Tibial artery (tissue), 4 donors: Measurements from ENCODE around the gene A2M.

ENCODE experiments used
- DNase-seq, 2 donors: peaks; one replicate each; pipeline ENCODE4 v3.0.0-alpha.2; 2019
- H3K27ac ChIP-seq, 2 donors: fragments of 200-600 bp; sonication (generic) in 1 of 2; 1 replicate in 1 of 2; 2 replicates in 1 of 2; pipeline ENCODE4 v1.5.1; 2018 to 2019; ENCODE audit warnings: mild to moderate bottlenecking in 1 of 2
- H3K27me3 ChIP-seq, 2 donors: fragments of 200-600 bp; sonication (generic) in 1 of 2; one replicate each; pipeline versions ENCODE4 v1.5.1 to v1.6.0; 2016 to 2019
- H3K36me3 ChIP-seq, 3 donors: fragments of 200-600 bp; sonication (generic) in 2 of 3; one replicate each; pipeline ENCODE4 v1.5.1; 2016 to 2019; ENCODE audit warnings: mild to moderate bottlenecking in 2 of 3
- H3K4me1 ChIP-seq, 4 donors: fragments of 200-600 bp; sonication (generic) in 2 of 4; 1 replicate in 3 of 4; 2 replicates in 1 of 4; pipeline ENCODE4 v1.5.1; 2016 to 2019
- H3K4me3 ChIP-seq, 2 donors: fragments of 200-600 bp; sonication (generic) in 1 of 2; 1 replicate in 1 of 2; 2 replicates in 1 of 2; pipeline ENCODE4 v1.5.1; 2018 to 2019; ENCODE audit warnings: mild to moderate bottlenecking in 2 of 2
- H3K9me3 ChIP-seq, 3 donors: fragments of 200-600 bp; sonication (generic) in 1 of 3; one replicate each; pipeline ENCODE4 v1.5.1; 2016 to 2019
- CTCF ChIP-seq, 2 experiments: fragments of 200-600 bp in 1 of 2; fragments of 450-650 bp in 1 of 2; IDR thresholded peaks; one replicate each; pipeline ENCODE4 v1.5.1; 2017 to 2019; ENCODE audit warnings: antibody characterized with exemption in 2 of 2, mild to moderate bottlenecking in 1 of 2, moderate library complexity in 1 of 2
- intact Hi-C: fragments of 100-400 bp; cut with DNase I; formaldehyde crosslinking; loops from one replicate; pipeline ENCODE4 v1.15.0; 2023; ENCODE audit warnings: low total_unique reads

Gene A2M

GRCh38 chr12:9115731-9116559 is at the start of gene A2M:
Gene A2M (minus strand): TSS chr12:9115919. CDS start chr12:9115849, 70 bp downstream.
- intact Hi-C loops, result no loop called here
- Histone ChIP-seq H3K27me3 (no peaks in the 10 kb centered on the region), H3K9me3 (no peaks in the 10 kb centered on the region), H3K27ac (peak within 1 kb of the TSS; percentile 83 to 86), H3K36me3 (peaks cover 7 to 25% (median 18%) of the 10 kb centered on the region in 3 donors), H3K4me3 (peak within 1 kb of the TSS; percentile 50 to 58), H3K4me1 (peaks cover 0 to 63% (median 36%) of the 10 kb centered on the region in 4 donors)
- no peak for TF ChIP-seq CTCF (IDR thresholded peaks at IDR 0.05)
- DNase-seq, result peak in 1 of 2 donors; percentile 37

GRCh38 chr12:9163392-9163791 is 47.7 kb upstream of the A2M start:
- no peak overlapping the region for H3K27ac ChIP-seq
- H3K4me1 ChIP-seq, result no peaks in the 10 kb centered on the region
- DNase-seq, result no peak
- no peak for TF ChIP-seq CTCF (IDR thresholded peaks at IDR 0.05)
- intact Hi-C loops, result no loop called here
- H3K36me3 ChIP-seq, result no peaks in the 10 kb centered on the region
- H3K27me3 ChIP-seq, result no peaks in the 10 kb centered on the region
- H3K9me3 ChIP-seq, result no peaks in the 10 kb centered on the region
- H3K4me3 ChIP-seq, result no peak overlapping the region

- no peaks in the 10 kb centered on the region for H3K4me1 ChIP-seq
- no peak overlapping the region for H3K4me3 ChIP-seq
- intact Hi-C loops, result no loop called here
- TF ChIP-seq CTCF (IDR thresholded peaks at IDR 0.05), result no peak
- DNase-seq, result no peak
- H3K27me3 ChIP-seq, result no peaks in the 10 kb centered on the region
- no peaks in the 10 kb centered on the region for H3K36me3 ChIP-seq
- H3K9me3 ChIP-seq, result no peaks in the 10 kb centered on the region
- no peak overlapping the region for H3K27ac ChIP-seq
These were observed 40.4 kb upstream of the A2M start for GRCh38 chr12:9156119-9156518.

GRCh38 chr12:9149372-9149771 is 33.7 kb upstream of the A2M start:
- H3K4me3 ChIP-seq, result no peak overlapping the region
- no peak for TF ChIP-seq CTCF (IDR thresholded peaks at IDR 0.05)
- intact Hi-C loops, result no loop called here

GRCh38 chr12:9148926-9149325 is 33.2 kb upstream of the A2M start:
- no peak for DNase-seq
- TF ChIP-seq CTCF (IDR thresholded peaks at IDR 0.05), result no peak

More at GRCh38 chr12:9149372-9149771, 33.7 kb upstream of the A2M start:
- Histone ChIP-seq H3K27me3 (no peaks in the 10 kb centered on the region), H3K36me3 (no peaks in the 10 kb centered on the region), H3K9me3 (peaks cover 0 to 4% (median 4%) of the 10 kb centered on the region in 3 donors), H3K4me1 (no peaks in the 10 kb centered on the region), H3K27ac (no peak overlapping the region)
- no peak for DNase-seq

More at GRCh38 chr12:9148926-9149325, 33.2 kb upstream of the A2M start:
- Histone ChIP-seq H3K9me3 (peaks cover 0 to 9% (median 4%) of the 10 kb centered on the region in 3 donors), H3K36me3 (no peaks in the 10 kb centered on the region), H3K4me1 (no peaks in the 10 kb centered on the region), H3K27ac (no peak overlapping the region), H3K4me3 (no peak overlapping the region), H3K27me3 (no peaks in the 10 kb centered on the region)
- intact Hi-C loops, result no loop called here
